Right atrium auricular region (tissue), 2 donors: ENCODE measurements around the gene P2RX7. TPM values are rescaled to one million over a fixed set of nuclear protein-coding genes. Genes with fewer than 3 reads are reported as not detected.

Source experiments
- DNase-seq: peaks from one replicate; pipeline ENCODE4 v3.0.0-alpha.2; 2019; ENCODE audit warnings: low spot score
- H3K27ac ChIP-seq, 2 donors: fragments of 200-600 bp; sonication (generic); 1 replicate in 1 of 2; 2 replicates in 1 of 2; pipeline ENCODE4 v1.5.1; 2016 to 2019
- H3K27me3 ChIP-seq, 2 donors: fragments of 200-600 bp; sonication (generic); one replicate each; pipeline versions ENCODE4 v1.5.1 to v1.6.0; 2017 to 2019
- H3K36me3 ChIP-seq: fragments of 200-600 bp; sonication (generic); one replicate; pipeline ENCODE4 v1.5.1; 2016
- H3K4me1 ChIP-seq, 2 donors: fragments of 200-600 bp; sonication (generic); one replicate each; pipeline versions ENCODE4 v1.5.1 to v1.6.0; 2017 to 2019
- H3K4me3 ChIP-seq, 2 donors: fragments of 200-600 bp; sonication (generic); 1 replicate in 1 of 2; 2 replicates in 1 of 2; pipeline ENCODE4 v1.5.1; 2017 to 2019; ENCODE audit warnings: mild to moderate bottlenecking in 1 of 2, moderate library complexity in 1 of 2
- H3K9me3 ChIP-seq, 2 donors: fragments of 200-600 bp; sonication (generic); one replicate each; pipeline ENCODE4 v1.5.1; 2019
- CTCF ChIP-seq, 2 donors: fragments of 200-600 bp; sonication (generic); IDR thresholded peaks; one replicate each; pipeline ENCODE4 v1.5.1; 2019; ENCODE audit warnings: antibody characterized with exemption in 2 of 2
- total RNA-seq, 2 donors: library from RNA; depleted of rRNA; stranded (reverse); fragments of >200 nt; gene quantifications; one replicate each; pipeline ENCODE4 v1.1.0, GENCODE V29; 2016

Gene P2RX7
- total RNA-seq, 2 donors from 2014 or later: 1.3 to 1.9 TPM

DNA sequence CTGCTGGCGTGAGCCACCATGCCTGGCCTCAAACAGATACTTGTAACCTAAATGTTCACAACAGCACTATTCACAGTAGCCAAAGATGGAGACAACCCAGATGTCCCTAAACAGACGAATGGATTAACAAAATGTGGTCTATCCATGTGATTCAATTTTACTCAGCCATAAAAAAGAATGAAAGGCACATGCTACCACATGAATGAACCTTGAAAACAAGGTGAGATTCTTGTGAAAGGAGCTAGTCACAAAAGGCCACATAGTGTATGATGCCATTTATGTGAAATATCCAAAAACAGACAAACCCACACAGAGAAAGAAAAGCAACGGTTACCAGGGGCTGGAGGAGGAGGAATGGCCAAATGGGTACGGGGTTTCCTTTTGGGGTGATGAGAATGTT lies 19.6 kb upstream of the P2RX7 start:
- no peak for DNase-seq
- Histone ChIP-seq H3K9me3 (no peaks in the 10 kb centered on the region), H3K36me3 (no peaks in the 10 kb centered on the region), H3K27me3 (no peaks in the 10 kb centered on the region), H3K4me1 (peaks cover 0 to 3% of the 10 kb centered on the region in 2 donors), H3K4me3 (no peak overlapping the region), H3K27ac (no peak overlapping the region)
- TF ChIP-seq CTCF (IDR thresholded peaks at IDR 0.05): no peak

DNA sequence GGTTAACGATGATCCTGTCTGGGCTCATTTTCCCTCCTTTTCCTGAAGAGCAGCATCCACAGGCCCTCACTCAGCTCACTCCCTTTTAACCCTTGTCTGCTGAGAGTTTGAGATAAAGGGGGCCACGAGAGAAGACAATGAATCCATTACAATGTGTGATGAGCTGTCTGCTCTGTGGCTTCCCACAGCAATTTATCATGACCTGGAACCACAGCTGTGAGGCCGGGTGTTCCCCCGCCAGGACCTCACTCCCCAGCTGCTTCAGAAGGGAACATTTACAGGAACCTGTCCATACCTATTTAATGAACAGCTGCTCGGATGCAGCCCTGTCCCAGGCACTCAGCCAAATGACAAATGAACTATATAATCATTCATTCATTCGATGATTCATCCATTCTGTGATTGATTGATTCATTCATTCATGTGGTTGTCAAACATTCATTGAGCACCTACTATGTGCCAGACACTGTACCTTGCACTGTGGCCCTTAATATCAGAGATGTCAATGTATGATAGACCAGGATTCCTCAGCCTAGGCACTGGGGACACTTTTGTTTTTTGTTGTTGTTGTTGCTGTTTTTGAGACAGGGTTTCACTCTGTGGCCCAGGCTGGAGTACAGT lies 18.5 kb upstream of the P2RX7 start:
- no peak for DNase-seq
- H3K36me3 ChIP-seq: no peaks in the 10 kb centered on the region
- TF ChIP-seq CTCF (IDR thresholded peaks at IDR 0.05): no peak
- no peak overlapping the region for H3K27ac ChIP-seq
- no peak overlapping the region for H3K4me3 ChIP-seq
- no peaks in the 10 kb centered on the region for H3K9me3 ChIP-seq
- no peaks in the 10 kb centered on the region for H3K27me3 ChIP-seq
- peaks cover 0 to 3% of the 10 kb centered on the region in 2 donors for H3K4me1 ChIP-seq

GRCh38 chr12:121114806-121115205 lies 17.9 kb upstream of the P2RX7 start:
- no peak overlapping the region for H3K4me3 ChIP-seq
- no peak overlapping the region for H3K27ac ChIP-seq
- no peaks in the 10 kb centered on the region for H3K27me3 ChIP-seq
- no peak for DNase-seq
- no peaks in the 10 kb centered on the region for H3K9me3 ChIP-seq
- H3K4me1 ChIP-seq: peaks cover 0 to 3% of the 10 kb centered on the region in 2 donors
- no peak for TF ChIP-seq CTCF (IDR thresholded peaks at IDR 0.05)
- no peaks in the 10 kb centered on the region for H3K36me3 ChIP-seq

- no peak for TF ChIP-seq CTCF (IDR thresholded peaks at IDR 0.05)
- no peak for DNase-seq
- Histone ChIP-seq H3K27me3 (no peaks in the 10 kb centered on the region), H3K4me1 (no peaks in the 10 kb centered on the region), H3K27ac (no peak overlapping the region), H3K4me3 (no peak overlapping the region), H3K36me3 (no peaks in the 10 kb centered on the region), H3K9me3 (no peaks in the 10 kb centered on the region)
Measured at GRCh38 chr12:121115530-121115929, 17.1 kb upstream of the P2RX7 start.

DNA sequence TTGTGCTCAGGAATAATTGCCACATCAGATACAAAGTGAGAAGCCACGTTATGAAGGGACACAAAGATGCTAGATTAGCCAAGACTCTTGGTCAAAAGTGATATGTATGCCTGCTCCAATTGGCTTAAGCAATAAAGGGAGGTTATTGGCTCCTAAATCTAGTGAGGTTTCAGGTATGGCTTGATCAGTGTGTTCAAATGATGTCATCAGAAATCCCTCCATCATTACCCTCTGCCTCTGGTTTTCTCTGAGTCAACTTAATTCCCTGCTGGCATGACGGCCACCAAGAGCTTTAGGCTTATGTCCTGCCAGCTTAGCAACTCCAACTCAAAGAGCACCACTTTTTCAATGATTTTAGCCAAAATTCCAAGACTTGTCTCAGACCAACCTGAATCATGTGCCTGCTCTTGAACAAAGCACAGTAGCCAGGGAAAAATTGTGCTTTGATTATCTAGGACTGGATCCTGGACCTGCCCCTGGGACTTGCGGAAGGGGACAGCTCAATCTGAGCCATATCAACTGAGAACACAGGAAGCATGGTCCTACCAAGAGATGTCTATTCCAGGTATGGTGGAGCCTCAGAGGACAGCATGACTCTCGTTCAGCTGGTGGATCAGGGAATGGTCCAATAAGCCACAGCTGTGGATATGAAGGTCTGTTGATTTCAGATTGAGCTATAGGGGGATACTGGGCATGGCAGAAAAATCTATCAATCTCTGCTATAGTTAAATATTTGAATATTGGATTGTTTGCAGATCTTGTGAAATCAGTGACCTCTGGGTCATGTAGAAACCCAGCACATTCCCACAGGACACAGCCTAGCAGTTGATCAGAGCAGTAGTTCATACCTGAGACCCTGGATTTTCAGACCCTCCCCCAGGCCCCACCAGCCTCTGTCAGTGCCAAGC lies 16.1 kb upstream of the P2RX7 start:
- TF ChIP-seq CTCF (IDR thresholded peaks at IDR 0.05): no peak
- no peaks in the 10 kb centered on the region for H3K9me3 ChIP-seq
- no peak for DNase-seq
- no peaks in the 10 kb centered on the region for H3K36me3 ChIP-seq
- H3K4me3 ChIP-seq: no peak overlapping the region
- no peaks in the 10 kb centered on the region for H3K27me3 ChIP-seq
- H3K4me1 ChIP-seq: no peaks in the 10 kb centered on the region
- no peak overlapping the region for H3K27ac ChIP-seq
